H1 (cell line): Measurements from ENCODE around the gene DNASE1L1. TPM values are rescaled to one million over a fixed set of nuclear protein-coding genes. Genes with fewer than 3 reads are reported as not detected.

Experiments
- ATF3 ChIP-seq: IDR thresholded peaks from 2 replicates; pipeline ENCODE4 v1.6.1; 2011; ENCODE audit warnings: low read depth, mild to moderate bottlenecking, low read length; ENCODE audit not compliant: insufficient read depth
- BACH1 ChIP-seq: IDR thresholded peaks from 2 replicates; pipeline ENCODE4 v1.6.1; 2012; ENCODE audit warnings: low read length, improper control_type of control experiment
- BRCA1 ChIP-seq: IDR thresholded peaks from 2 replicates; pipeline ENCODE4 v1.6.1; 2012; ENCODE audit warnings: low read depth, low read length, improper control_type of control experiment
- CBX8 ChIP-seq: fragments of 300-800, 300-1000 bp; sonication (generic); IDR thresholded peaks from 2 replicates; pipeline ENCODE4 v1.7.1; 2016; ENCODE audit warnings: low read depth, low read length, borderline replicate concordance
- CHD2 ChIP-seq: IDR thresholded peaks from 2 replicates; pipeline ENCODE4 v1.6.1; 2012; ENCODE audit warnings: low read length, improper control_type of control experiment
- CTBP2 ChIP-seq: IDR thresholded peaks from 2 replicates; pipeline ENCODE4 v1.7.0; 2011; ENCODE audit warnings: borderline replicate concordance, mild to moderate bottlenecking, moderate library complexity, mixed read lengths, low read length; ENCODE audit not compliant: insufficient read depth, insufficient read length
- EGR1 ChIP-seq: IDR thresholded peaks from 2 replicates; pipeline ENCODE4 v1.6.1; 2011; ENCODE audit warnings: low read depth, low read length, borderline replicate concordance
- EP300 ChIP-seq, 2 experiments: IDR thresholded peaks; 1 replicate in 1 of 2; 2 replicates in 1 of 2; pipeline ENCODE4 v1.6.1; 2011 to 2012; ENCODE audit warnings: low read depth in 2 of 2, low read length in 2 of 2, mild to moderate bottlenecking in 2 of 2, borderline replicate concordance in 1 of 2, inconsistent platforms in 1 of 2, moderate library complexity in 1 of 2
- FOSL1 ChIP-seq: IDR thresholded peaks from 2 replicates; pipeline ENCODE4 v1.6.1; 2011; ENCODE audit warnings: mild to moderate bottlenecking, low read depth, low read length, moderate library complexity; ENCODE audit not compliant: insufficient read depth
- KDM1A ChIP-seq: fragments of 200-600, 300-600 bp; sonication (generic); IDR thresholded peaks from 2 replicates; pipeline ENCODE4 v1.7.1; 2016; ENCODE audit warnings: mild to moderate bottlenecking, low read length, borderline replicate concordance
- MAFK ChIP-seq: IDR thresholded peaks from 2 replicates; pipeline ENCODE4 v1.6.1; 2012; ENCODE audit warnings: low read depth, mild to moderate bottlenecking, improper control_type of control experiment, low read length
- SP1 ChIP-seq: IDR thresholded peaks from 2 replicates; pipeline ENCODE4 v1.6.1; 2011; ENCODE audit warnings: low read depth, low read length
- SP4 ChIP-seq: IDR thresholded peaks from 2 replicates; pipeline ENCODE4 v1.6.1; 2012; ENCODE audit warnings: low read length, inconsistent platforms
- SRF ChIP-seq: IDR thresholded peaks from 2 replicates; pipeline ENCODE4 v1.6.1; 2011; ENCODE audit warnings: mild to moderate bottlenecking, low read depth, low read length, moderate library complexity
- TAF7 ChIP-seq: optimal IDR thresholded peaks from 2 replicates; pipeline ENCODE3; 2011; ENCODE audit warnings: low read depth, mild to moderate bottlenecking, inconsistent platforms, low read length, moderate library complexity, borderline replicate concordance
- TCF12 ChIP-seq: IDR thresholded peaks from 2 replicates; pipeline ENCODE4 v1.6.1; 2011; ENCODE audit warnings: low read depth, mild to moderate bottlenecking, low read length
- YY1 ChIP-seq: IDR thresholded peaks from 2 replicates; pipeline ENCODE4 v1.6.1; 2011; ENCODE audit warnings: low read depth, mild to moderate bottlenecking, low read length
- ZNF274 ChIP-seq: IDR thresholded peaks from 2 replicates; pipeline ENCODE4 v1.7.0; 2012; ENCODE audit warnings: low read length, borderline replicate concordance; ENCODE audit errors: extremely low read depth
- polyA plus RNA-seq, 7 experiments: library from polyadenylated mRNA; depleted of rRNA in 3 of 7; stranded (reverse) in 5 of 7; unstranded in 2 of 7; fragments of >200 nt in 5 of 7; fragments of 200-250 nt in 2 of 7; gene quantifications; 1 replicate in 5 of 7; 2 replicates in 1 of 7; 4 replicates in 1 of 7; pipeline versions ENCODE4 v1.2.1 to v1.2.3, GENCODE V29; 2011 to 2013; ENCODE audit warnings: missing spikeins in 2 of 7, mixed read lengths in 2 of 7
- total RNA-seq: library from RNA; stranded (reverse); fragmentation: NEBNext Ultra II Directional; extraction: Animal tissue kit (Norgen Biotek cat#: 25700); gene quantifications from 2 replicates; pipeline ENCODE4 v1.2.1, GENCODE V29; 2021

Gene DNASE1L1
- total and polyA plus RNA-seq, 2 of the 8 experiments (the other 6 are each of a cell fraction or from before 2014, with no cell fraction given): 8.7 to 30.0 TPM

- TF ChIP-seq EGR1: no peak
- no peak for TF ChIP-seq ZNF274
- TF ChIP-seq BACH1: no peak
- no peak for TF ChIP-seq MAFK
- TF ChIP-seq SRF: no peak
- no peak for TF ChIP-seq EP300 (IDR thresholded peaks at IDR 0.05; ENCODE audit: borderline replicate concordance in 1 of 2, low read depth in 2 of 2, low read length in 2 of 2)
- TF ChIP-seq YY1: no peak
- no peak for TF ChIP-seq FOSL1
- TF ChIP-seq CTBP2: no peak
- no peak for TF ChIP-seq CHD2
- no peak for TF ChIP-seq SP1
- TF ChIP-seq SP4: no peak
- TF ChIP-seq TCF12: no peak
- no peak for TF ChIP-seq BRCA1
- TF ChIP-seq TAF7: peak; percentile 55
- TF ChIP-seq KDM1A: no peak
- no peak for TF ChIP-seq ATF3
- TF ChIP-seq CBX8: no peak
Measured at GRCh38 chrX:154401045-154401799, 7.8 kb downstream of the DNASE1L1 start (continued).
